ENCODE results near the gene FAM47E. TPM values are rescaled to one million over a fixed set of nuclear protein-coding genes. Genes with fewer than 3 reads are reported as not detected.
A peak's percentile ranks its signal among the peaks of the same experiment; 100 is the strongest.

The FAM47E gene
- 1.3 and 1.8 TPM in 2 replicates for total RNA-seq (2011; cell fraction: chromatin; rRNA removed; ENCODE audit: low replicate concordance)
- total RNA-seq (2011; cell fraction: nucleolus; rRNA removed), result 0.50 and 0.66 TPM in 2 replicates
- total RNA-seq (2011; cell fraction: nucleoplasm; rRNA removed), result 1.5 and 5.1 TPM in 2 replicates
- total RNA-seq (2014; rRNA removed) (3.6 and 3.7 TPM in 2 replicates), total RNA-seq (2014; rRNA removed; fragmentation: Illumina TruSeq; extraction: Trizol) (6.4 and 7.4 TPM in 2 replicates), total RNA-seq (2015; rRNA removed; fragmentation: Illumina TruSeq; extraction: Trizol) (12.0 and 15.6 TPM in 2 replicates), total RNA-seq (2021) (3.7 and 4.8 TPM in 2 replicates), polyA plus RNA-seq (2011; rRNA removed) (0.38 and 4.8 TPM in 2 replicates), polyA plus RNA-seq (2014; fragmentation: Illumina TruSeq; extraction: Trizol) (5.5 and 6.9 TPM in 2 replicates), polyA plus RNA-seq (2014; fragmentation: Nextera tagmentation; extraction: Ambion mirVana) (10 to 100 TPM; 11.8 to 12.4 TPM), polyA plus RNA-seq (2014; rRNA removed) (5.0 and 5.9 TPM in 2 replicates), polyA minus RNA-seq (2011; rRNA and poly(A)+ RNA removed) (0.27 and 3.5 TPM in 2 replicates), Bru-seq, nascent RNA (percentile 29 among the genes with signal in this experiment), BruChase-seq, experiment 1, labeled RNA remaining after a 2-hour chase (percentile 24 among the genes with signal in this experiment), BruChase-seq, experiment 2, labeled RNA remaining after a 6-hour chase (percentile 24 among the genes with signal in this experiment)
- 1.2 TPM in 1 of 2 replicates, not detected in the other for polyA plus RNA-seq (2011; cell fraction: cytosol; rRNA removed)
- 0.07 and 1.3 TPM in 2 replicates for polyA plus RNA-seq (2011; cell fraction: nucleus; rRNA removed)
- 15.5 and 15.6 TPM in 2 replicates for polyA plus RNA-seq (2012)
- 1.0 TPM in 1 of 2 replicates, not detected in the other for polyA minus RNA-seq (2011; cell fraction: cytosol; rRNA and poly(A)+ RNA removed)
- polyA minus RNA-seq (2011; cell fraction: nucleus; rRNA and poly(A)+ RNA removed), result 0.56 and 0.81 TPM in 2 replicates
- long read RNA-seq, experiment 1, partial matches to known transcripts, result 4 of 8 reads
- long read RNA-seq, experiment 1, other reads (novel, unspliced or antisense), result 4 of 8 reads
- long read RNA-seq, experiment 2, partial matches to known transcripts, result 1 of 4 reads
- long read RNA-seq, experiment 2, other reads (novel, unspliced or antisense), result 2 of 4 reads
- long read RNA-seq, experiment 3, partial matches to known transcripts, result 1 of 3 reads
- long read RNA-seq, experiment 3, other reads (novel, unspliced or antisense), result 2 of 3 reads

GRCh38 chr4:76251441-76252270 lies at the start of gene FAM47E:
Gene FAM47E, plus strand, starts transcription at chr4:76251721. Its CDS starts 26 bp downstream, at chr4:76251747.
- peak; percentile 76 for ATAC-seq
- H3K9ac ChIP-seq (ENCODE audit: insufficient read depth in 1 of 2, low read depth in 2 of 2, low read length in 2 of 2), result peak within 1 kb of the TSS in 1 of 2 experiments; percentile 63; a peak in 1 of 4 replicates
- intact Hi-C loops (cut with micrococcal nuclease), result loop anchor here (10.0 kb wide), 1 partner anchor 123 kb away; no protein-coding TSS in a partner anchor
- peak within 1 kb of the TSS; percentile 14; the same call in 1 of the 2 replicates for H3K4me3 ChIP-seq
- BruUV-seq (replicated peaks), result no TSS peak
- H3K79me2 ChIP-seq (ENCODE audit: control insufficient read depth, insufficient read depth, low read length), result no peaks in the 10 kb centered on the region
- CTCF ChIA-PET (ENCODE audit: low intra/inter-chr PET ratio), result no interaction called here
- POLR2A ChIA-PET, result no interaction called here
- no peak for FAIRE-seq
- DNase-seq (ENCODE audit: extremely low read depth in 1 of 4, low spot score in 3 of 4), result peak; percentile 25 to 39 (median 31)
- in situ Hi-C loops (cut with MboI), result no loop called here
- no peaks in the 10 kb centered on the region for H3K36me3 ChIP-seq (ENCODE audit: control insufficient read depth, insufficient read depth, low read length)
- no peak within 1 kb of the TSS for H3K27ac ChIP-seq (ENCODE audit: extremely low read depth, low read depth, low read length)
- H3K27me3 ChIP-seq (ENCODE audit: control insufficient read depth in 2 of 2, insufficient read depth in 2 of 2, low read length in 2 of 2), result no peaks in the 10 kb centered on the region
- peak within 1 kb of the TSS; percentile 48 for H3K4me2 ChIP-seq (ENCODE audit: insufficient read depth, low read length)
- H4K20me1 ChIP-seq (replicated peaks; ENCODE audit: control insufficient read depth, insufficient read depth, low read length), result no peaks in the 10 kb centered on the region
- 66% methylated on average over 25 of the region's 68 CpGs for WGBS (ENCODE audit: insufficient coverage, low coverage, missing lambda C conversion rate)
- H3K4me1 ChIP-seq (replicated peaks in 1 of 2; ENCODE audit: control insufficient read depth in 2 of 2, insufficient read depth in 2 of 2, low read length in 2 of 2), result peaks cover 8 to 15% of the 10 kb centered on the region in 2 experiments; a peak in 4 of 5 replicates
- peak within 1 kb of the TSS; percentile 47; the same call in 1 of the 2 replicates for H2AFZ ChIP-seq (ENCODE audit: low read depth, low read length)
- no peaks in the 10 kb centered on the region for H3K9me1 ChIP-seq (ENCODE audit: control insufficient read depth, insufficient read depth, low read length)
- H3K9me3 ChIP-seq (replicated peaks; ENCODE audit: control insufficient read depth, insufficient read depth, low read depth, low read length), result no peaks in the 10 kb centered on the region
- TF ChIP-seq ZBTB7A (IDR thresholded peaks at IDR 0.05; ENCODE audit: borderline replicate concordance, control insufficient read depth, low read depth, low read length), result peak; percentile 44; the same call in 1 of the 2 replicates
- TF ChIP-seq, protein P1, sequence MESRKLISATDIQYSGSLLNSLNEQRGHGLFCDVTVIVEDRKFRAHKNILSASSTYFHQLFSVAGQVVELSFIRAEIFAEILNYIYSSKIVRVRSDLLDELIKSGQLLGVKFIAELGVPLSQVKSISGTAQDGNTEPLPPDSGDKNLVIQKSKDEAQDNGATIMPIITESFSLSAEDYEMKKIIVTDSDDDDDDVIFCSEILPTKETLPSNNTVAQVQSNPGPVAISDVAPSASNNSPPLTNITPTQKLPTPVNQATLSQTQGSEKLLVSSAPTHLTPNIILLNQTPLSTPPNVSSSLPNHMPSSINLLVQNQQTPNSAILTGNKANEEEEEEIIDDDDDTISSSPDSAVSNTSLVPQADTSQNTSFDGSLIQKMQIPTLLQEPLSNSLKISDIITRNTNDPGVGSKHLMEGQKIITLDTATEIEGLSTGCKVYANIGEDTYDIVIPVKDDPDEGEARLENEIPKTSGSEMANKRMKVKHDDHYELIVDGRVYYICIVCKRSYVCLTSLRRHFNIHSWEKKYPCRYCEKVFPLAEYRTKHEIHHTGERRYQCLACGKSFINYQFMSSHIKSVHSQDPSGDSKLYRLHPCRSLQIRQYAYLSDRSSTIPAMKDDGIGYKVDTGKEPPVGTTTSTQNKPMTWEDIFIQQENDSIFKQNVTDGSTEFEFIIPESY (CRISPR knock-in tag; IDR thresholded peaks at IDR 0.05), result peak; percentile 60; the same call in 1 of the 2 replicates
- TF ChIP-seq FOXJ2 (tag; IDR thresholded peaks at IDR 0.05), result 0 out of 2 replicates have a peak, but pooled peaks have one; percentile 32
